Prostate gland (tissue), 2 donors: ENCODE results near the gene ZSCAN5A. TPM values are rescaled to one million over a fixed set of nuclear protein-coding genes. Genes with fewer than 3 reads are reported as not detected.

Experiments
- DNase-seq: peaks from one replicate; pipeline ENCODE4 v3.0.0-alpha.2; 2019; ENCODE audit warnings: low spot score
- H3K27ac ChIP-seq, 2 donors: fragments of 200-600 bp; sonication (generic); 2 replicates each; pipeline ENCODE4 v1.5.1; 2017 to 2019
- H3K27me3 ChIP-seq: fragments of 200-600 bp; sonication (generic); replicated peaks from 2 replicates; pipeline ENCODE4 v1.5.1; 2019; ENCODE audit not compliant: insufficient read depth
- H3K36me3 ChIP-seq, 2 donors: fragments of 200-600 bp; sonication (generic); 1 replicate in 1 of 2; 2 replicates in 1 of 2; pipeline versions ENCODE4 v1.5.1 to v1.8.1; 2017 to 2019
- H3K4me1 ChIP-seq: fragments of 200-600 bp; sonication (generic); replicated peaks from 2 replicates; pipeline ENCODE4 v1.5.1; 2019
- H3K4me3 ChIP-seq, 2 donors: fragments of 200-600 bp; sonication (generic); 2 replicates each; pipeline ENCODE4 v1.5.1; 2017 to 2019
- H3K9me3 ChIP-seq: fragments of 200-600 bp; sonication (generic); 2 replicates; pipeline ENCODE4 v1.5.1; 2017
- CTCF ChIP-seq, 4 experiments: fragments of 200-600 bp in 2 of 4; fragments of 450-650 bp in 2 of 4; sonication (generic) in 2 of 4; IDR thresholded peaks; 1 replicate in 3 of 4; 2 replicates in 1 of 4; pipeline ENCODE4 v1.5.1; 2016 to 2019; ENCODE audit warnings: antibody characterized with exemption in 4 of 4, mild to moderate bottlenecking in 2 of 4, moderate library complexity in 2 of 4
- POLR2A ChIP-seq: fragments of 450-650 bp; IDR thresholded peaks from one replicate; pipeline ENCODE4 v1.6.1; 2016; ENCODE audit warnings: antibody characterized with exemption, mild to moderate bottlenecking
- POLR2AphosphoS5 ChIP-seq: sonication (generic); formaldehyde crosslinking; IDR thresholded peaks from one replicate; pipeline ENCODE4 v1.6.1; 2017; ENCODE audit warnings: antibody characterized with exemption
- WGBS: methylation state at CpG from one replicate; pipeline ENCODE4 v1.1.5; 2018; 5-methylcytosine and 5-hydroxymethylcytosine counted together
- intact Hi-C: fragments of 100-400 bp; cut with DNase I; formaldehyde crosslinking; loops from one replicate; pipeline ENCODE4 v1.14.2; 2022
- total RNA-seq, 2 donors: library from RNA; depleted of rRNA; stranded (reverse); fragments of >200 nt; gene quantifications; one replicate each; pipeline ENCODE4 v1.1.0, GENCODE V29; 2016

The ZSCAN5A gene
- total RNA-seq, 2 donors from 2014 or later = 13.3 to 21.9 TPM

- no peaks in the 10 kb centered on the region for H3K36me3 ChIP-seq
- WGBS = 89% methylated on average over 8 of the region's 8 CpGs
- no peaks in the 10 kb centered on the region for H3K27me3 ChIP-seq
- no peaks in the 10 kb centered on the region for H3K4me1 ChIP-seq
- TF ChIP-seq POLR2A (no peak), POLR2AphosphoS5 (no peak), CTCF (IDR thresholded peaks at IDR 0.05) (no peak)
- H3K9me3 ChIP-seq = no peaks in the 10 kb centered on the region
- intact Hi-C loops = no loop called here
- DNase-seq = no peak
- H3K4me3 ChIP-seq = no peak overlapping the region
- no peak overlapping the region for H3K27ac ChIP-seq
These were observed 6.8 kb upstream of the ZSCAN5A start for GRCh38 chr19:56321254-56321988.

- H3K4me3 ChIP-seq = no peak overlapping the region
- H3K27me3 ChIP-seq = no peaks in the 10 kb centered on the region
- H3K9me3 ChIP-seq = no peaks in the 10 kb centered on the region
- no peak for TF ChIP-seq CTCF (IDR thresholded peaks at IDR 0.05)
- no peak for TF ChIP-seq POLR2AphosphoS5
- TF ChIP-seq POLR2A = no peak
- no peaks in the 10 kb centered on the region for H3K36me3 ChIP-seq
- DNase-seq = no peak
- no peaks in the 10 kb centered on the region for H3K4me1 ChIP-seq
- H3K27ac ChIP-seq = no peak overlapping the region
- WGBS = 80% methylated on average over 3 of the region's 3 CpGs
- intact Hi-C loops = no loop called here
These were observed 5.4 kb upstream of the ZSCAN5A start for GRCh38 chr19:56319991-56320390.

DNA sequence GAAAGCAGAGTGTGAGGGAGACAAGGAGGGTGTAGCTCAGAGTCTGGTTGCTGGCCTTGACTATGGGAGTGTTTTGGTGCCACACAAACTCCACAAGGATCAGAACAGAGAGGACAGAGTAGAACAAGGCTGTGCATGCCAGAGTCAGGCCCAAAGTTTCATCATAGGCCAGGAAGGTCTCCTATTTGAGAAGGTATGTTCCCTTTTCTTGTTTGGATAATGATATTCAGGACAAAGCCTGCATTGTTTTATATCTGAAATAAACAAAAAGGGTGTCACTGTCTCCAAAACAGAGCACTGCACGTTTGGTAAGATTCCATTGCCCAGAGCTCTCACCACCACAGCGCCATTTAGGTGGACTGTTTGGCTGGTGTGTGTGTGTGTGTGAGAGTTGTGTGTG is 3.1 kb upstream of the ZSCAN5A start:
- Histone ChIP-seq H3K9me3 (no peaks in the 10 kb centered on the region), H3K36me3 (no peaks in the 10 kb centered on the region), H3K4me3 (no peak overlapping the region), H3K27ac (no peak overlapping the region), H3K4me1 (no peaks in the 10 kb centered on the region), H3K27me3 (no peaks in the 10 kb centered on the region)
- intact Hi-C loops = no loop called here
- no peak for DNase-seq
- WGBS = 55% methylated on average over 2 of the region's 2 CpGs
- no peak for TF ChIP-seq POLR2AphosphoS5
- no peak for TF ChIP-seq POLR2A
- no peak for TF ChIP-seq CTCF (IDR thresholded peaks at IDR 0.05)

DNA sequence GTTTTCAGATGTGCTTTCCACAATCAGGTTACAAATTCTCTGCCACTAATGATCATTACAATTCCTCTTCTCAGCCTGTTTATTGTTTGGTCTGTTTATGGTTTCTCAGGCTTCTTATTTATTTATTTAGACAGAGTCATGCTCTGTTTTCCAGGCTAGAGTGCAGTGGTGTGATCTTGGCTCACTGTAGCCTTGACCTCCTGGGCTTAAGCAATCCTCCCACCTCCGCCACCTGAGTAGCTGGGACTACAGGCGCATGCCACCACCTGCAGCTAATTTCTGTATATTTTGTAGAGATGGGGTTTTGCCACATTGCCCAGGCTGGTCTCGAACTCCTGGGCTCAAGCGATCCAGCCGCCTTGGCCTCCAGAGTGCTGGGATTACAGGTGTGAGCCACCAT is 2.1 kb upstream of the ZSCAN5A start:
- Histone ChIP-seq H3K27ac (no peak overlapping the region), H3K27me3 (no peaks in the 10 kb centered on the region), H3K36me3 (no peaks in the 10 kb centered on the region), H3K4me3 (no peak overlapping the region), H3K9me3 (no peaks in the 10 kb centered on the region), H3K4me1 (no peaks in the 10 kb centered on the region)
- WGBS = 97% methylated on average over 5 of the region's 5 CpGs
- DNase-seq = no peak
- TF ChIP-seq POLR2AphosphoS5 (no peak), CTCF (IDR thresholded peaks at IDR 0.05) (no peak), POLR2A (no peak)
- intact Hi-C loops = no loop called here
